HG03521 (cell line): ENCODE data around the gene MYO3B.

Experiments used
- ATAC-seq: cut with Tn5 transposase; IDR thresholded peaks from one replicate; pipeline ENCODE4 v1.9.1; 2021; ENCODE audit warnings: mild to moderate bottlenecking, moderate library complexity; ENCODE audit not compliant: unreplicated experiment

MYO3B gene

GRCh38 chr2:170235860-170236679, 58.1 kb downstream of the MYO3B start:
- no peak for ATAC-seq

- ATAC-seq: no peak
Measured at GRCh38 chr2:170236680-170237047, 58.7 kb downstream of the MYO3B start.

- no peak for ATAC-seq
Measured at GRCh38 chr2:170237572-170238120, 59.7 kb downstream of the MYO3B start.

- no peak for ATAC-seq
Measured at GRCh38 chr2:170238776-170239175, 60.8 kb downstream of the MYO3B start.

GRCh38 chr2:170240629-170241028, 62.7 kb downstream of the MYO3B start:
- ATAC-seq: no peak

GRCh38 chr2:170241756-170242155, 63.8 kb downstream of the MYO3B start:
- ATAC-seq: no peak

GRCh38 chr2:170243118-170243837, 65.3 kb downstream of the MYO3B start:
- no peak for ATAC-seq

GRCh38 chr2:170243898-170244297, 66.0 kb downstream of the MYO3B start:
- no peak for ATAC-seq

GRCh38 chr2:170244555-170244954, 66.6 kb downstream of the MYO3B start:
- ATAC-seq: no peak

GRCh38 chr2:170245312-170245711, 67.4 kb downstream of the MYO3B start:
- ATAC-seq: no peak

- ATAC-seq: no peak
Measured at GRCh38 chr2:170247333-170247732, 69.4 kb downstream of the MYO3B start.

- ATAC-seq: no peak
Measured at GRCh38 chr2:170247882-170248393, 70.0 kb downstream of the MYO3B start.

- ATAC-seq: no peak
Measured at GRCh38 chr2:170248574-170249393, 70.8 kb downstream of the MYO3B start.

GRCh38 chr2:170249761-170250160, 71.8 kb downstream of the MYO3B start:
- no peak for ATAC-seq

- ATAC-seq: no peak
Measured at GRCh38 chr2:170250584-170250983, 72.6 kb downstream of the MYO3B start.

- no peak for ATAC-seq
Measured at GRCh38 chr2:170252414-170252813, 74.5 kb downstream of the MYO3B start.

GRCh38 chr2:170253721-170254230, 75.8 kb downstream of the MYO3B start:
- ATAC-seq: no peak

GRCh38 chr2:170254293-170254732, 76.4 kb downstream of the MYO3B start:
- no peak for ATAC-seq

GRCh38 chr2:170255137-170255536, 77.2 kb downstream of the MYO3B start:
- no peak for ATAC-seq

- ATAC-seq: no peak
Measured at GRCh38 chr2:170255971-170256370, 78.0 kb downstream of the MYO3B start.

- no peak for ATAC-seq
Measured at GRCh38 chr2:170258382-170258781, 80.4 kb downstream of the MYO3B start.
